ENCODE data around the gene KCTD19.

The KCTD19 gene

GRCh38 chr16:67281536-67282446 lies 44.8 kb downstream of the KCTD19 start:
- Mint-ChIP-seq H3K4me1 (peaks cover 10% of the 10 kb centered on the region), H3K9me3 (no peaks in the 10 kb centered on the region), H3K27ac (no peak overlapping the region), H3K4me3 (no peak overlapping the region), H3K27me3 (no peaks in the 10 kb centered on the region), H3K36me3 (peaks cover under 1% of the 10 kb centered on the region)
- ATAC-seq: no peak

GRCh38 chr16:67280090-67281015 lies 46.2 kb downstream of the KCTD19 start:
- Mint-ChIP-seq H3K27ac (no peak overlapping the region), H3K27me3 (no peaks in the 10 kb centered on the region), H3K36me3 (peaks cover 7% of the 10 kb centered on the region), H3K4me3 (no peak overlapping the region), H3K9me3 (no peaks in the 10 kb centered on the region), H3K4me1 (peaks cover 10% of the 10 kb centered on the region)
- ATAC-seq: no peak

GRCh38 chr16:67279296-67280089 lies 47.0 kb downstream of the KCTD19 start, which contains the start of gene PLEKHG4:
PLEKHG4 (plus strand) TSS chr16:67279532; CDS start chr16:67280045, 513 bp downstream.
- no peaks in the 10 kb centered on the region for H3K27me3 Mint-ChIP-seq
- ATAC-seq: peak; percentile 89

GRCh38 chr16:67278773-67279295 lies 47.7 kb downstream of the KCTD19 start:
- peak; percentile 65 for ATAC-seq
- H3K4me3 Mint-ChIP-seq: peak overlapping the region; percentile 70
- no peaks in the 10 kb centered on the region for H3K9me3 Mint-ChIP-seq
- H3K27me3 Mint-ChIP-seq: no peaks in the 10 kb centered on the region
- peaks cover 10% of the 10 kb centered on the region for H3K4me1 Mint-ChIP-seq
- H3K27ac Mint-ChIP-seq: peak overlapping the region; percentile 68
- peaks cover 7% of the 10 kb centered on the region for H3K36me3 Mint-ChIP-seq

More at GRCh38 chr16:67279296-67280089, 47.0 kb downstream of the KCTD19 start, which contains the start of gene PLEKHG4:
- Mint-ChIP-seq H3K36me3 (peaks cover 7% of the 10 kb centered on the region), H3K9me3 (no peaks in the 10 kb centered on the region), H3K4me1 (peaks cover 10% of the 10 kb centered on the region), H3K27ac (peak within 1 kb of the TSS; percentile 68), H3K4me3 (peak within 1 kb of the TSS; percentile 70)

- Mint-ChIP-seq H3K27me3 (no peaks in the 10 kb centered on the region), H3K9me3 (no peaks in the 10 kb centered on the region), H3K27ac (peak overlapping the region; percentile 68), H3K4me3 (peak overlapping the region; percentile 70), H3K36me3 (peaks cover 7% of the 10 kb centered on the region), H3K4me1 (peaks cover 10% of the 10 kb centered on the region)
- ATAC-seq: no peak
Measured at GRCh38 chr16:67277999-67278772, 48.4 kb downstream of the KCTD19 start.

GRCh38 chr16:67277294-67277998 lies 49.1 kb downstream of the KCTD19 start:
- Mint-ChIP-seq H3K27me3 (no peaks in the 10 kb centered on the region), H3K27ac (peak overlapping the region; percentile 68), H3K4me1 (peaks cover 10% of the 10 kb centered on the region), H3K4me3 (peak overlapping the region; percentile 36), H3K9me3 (no peaks in the 10 kb centered on the region), H3K36me3 (peaks cover 7% of the 10 kb centered on the region)
- no peak for ATAC-seq

- Mint-ChIP-seq H3K36me3 (peaks cover 7% of the 10 kb centered on the region), H3K4me3 (no peak overlapping the region), H3K4me1 (peaks cover 10% of the 10 kb centered on the region), H3K27ac (no peak overlapping the region), H3K27me3 (no peaks in the 10 kb centered on the region), H3K9me3 (no peaks in the 10 kb centered on the region)
- ATAC-seq: no peak
Measured at GRCh38 chr16:67275321-67275720, 51.2 kb downstream of the KCTD19 start.

- Mint-ChIP-seq H3K4me1 (no peaks in the 10 kb centered on the region), H3K9me3 (no peaks in the 10 kb centered on the region), H3K27ac (no peak overlapping the region), H3K36me3 (peaks cover 3% of the 10 kb centered on the region), H3K27me3 (no peaks in the 10 kb centered on the region), H3K4me3 (no peak overlapping the region)
- no peak for ATAC-seq
Measured at GRCh38 chr16:67271446-67271845, 55.1 kb downstream of the KCTD19 start.

GRCh38 chr16:67270931-67271338 lies 55.6 kb downstream of the KCTD19 start:
- Mint-ChIP-seq H3K4me1 (no peaks in the 10 kb centered on the region), H3K27me3 (no peaks in the 10 kb centered on the region), H3K27ac (no peak overlapping the region), H3K9me3 (no peaks in the 10 kb centered on the region), H3K4me3 (no peak overlapping the region), H3K36me3 (no peaks in the 10 kb centered on the region)
- no peak for ATAC-seq

GRCh38 chr16:67269766-67270165 lies 56.8 kb downstream of the KCTD19 start:
- no peaks in the 10 kb centered on the region for H3K9me3 Mint-ChIP-seq
- H3K4me1 Mint-ChIP-seq: no peaks in the 10 kb centered on the region
- no peak overlapping the region for H3K4me3 Mint-ChIP-seq
- no peak overlapping the region for H3K27ac Mint-ChIP-seq
- H3K36me3 Mint-ChIP-seq: no peaks in the 10 kb centered on the region
- ATAC-seq: no peak
- H3K27me3 Mint-ChIP-seq: no peaks in the 10 kb centered on the region

- Mint-ChIP-seq H3K4me1 (no peaks in the 10 kb centered on the region), H3K4me3 (no peak overlapping the region), H3K27ac (no peak overlapping the region), H3K9me3 (no peaks in the 10 kb centered on the region), H3K27me3 (peaks cover 11% of the 10 kb centered on the region), H3K36me3 (no peaks in the 10 kb centered on the region)
- no peak for ATAC-seq
Measured at GRCh38 chr16:67268136-67268579, 58.4 kb downstream of the KCTD19 start.

GRCh38 chr16:67265834-67266233 lies 60.7 kb downstream of the KCTD19 start:
- no peaks in the 10 kb centered on the region for H3K36me3 Mint-ChIP-seq
- H3K4me1 Mint-ChIP-seq: no peaks in the 10 kb centered on the region
- H3K27me3 Mint-ChIP-seq: peaks cover 19% of the 10 kb centered on the region
- ATAC-seq: no peak
- no peak overlapping the region for H3K27ac Mint-ChIP-seq
- no peaks in the 10 kb centered on the region for H3K9me3 Mint-ChIP-seq
- no peak overlapping the region for H3K4me3 Mint-ChIP-seq

GRCh38 chr16:67264866-67265265 lies 61.7 kb downstream of the KCTD19 start:
- no peak for ATAC-seq
- Mint-ChIP-seq H3K4me3 (no peak overlapping the region), H3K9me3 (no peaks in the 10 kb centered on the region), H3K36me3 (no peaks in the 10 kb centered on the region), H3K27ac (no peak overlapping the region), H3K4me1 (no peaks in the 10 kb centered on the region), H3K27me3 (peaks cover 19% of the 10 kb centered on the region)

Data from stimulated activated memory B cell treated with anti-CD40 and anti-IgM and Interleukin-4, amounts not matched to agents 10 μg/mL and 1 μg/mL and 100 μg/mL, for 72 hours (primary cell).